GM20431 (cell line): Measurements from ENCODE around the gene CAMP.
"Not testable (repeated sequence)": the region's sequence is repeated elsewhere in the genome, so short reads cannot be mapped to it uniquely, and the experiment has no call there.

Experiments used
- in situ Hi-C: fragments of 300-500 bp; cut with MseI, MboI; formaldehyde crosslinking; loops from one replicate; pipeline ENCODE4 v1.15.0; 2020; ENCODE audit warnings: low sequenced_read_pairs; ENCODE audit not compliant: unreplicated experiment

Gene CAMP

GRCh38 chr3:48247401-48247811 is 24.1 kb downstream of the CAMP start:
- in situ Hi-C loops = no loop called here

- in situ Hi-C loops = no loop called here
Observed at GRCh38 chr3:48248095-48248850, 25.0 kb downstream of the CAMP start.

- in situ Hi-C loops = no loop called here
Observed at GRCh38 chr3:48256557-48256956, 33.3 kb downstream of the CAMP start.

GRCh38 chr3:48258530-48258929 is 35.2 kb downstream of the CAMP start:
- in situ Hi-C loops = no loop called here

GRCh38 chr3:48267782-48268181 is 44.5 kb downstream of the CAMP start:
- in situ Hi-C loops = no loop called here

- in situ Hi-C loops = no loop called here
Observed at GRCh38 chr3:48268381-48268935, 45.2 kb downstream of the CAMP start.

GRCh38 chr3:48268936-48269561 is 45.8 kb downstream of the CAMP start:
- in situ Hi-C loops = no loop called here

GRCh38 chr3:48269592-48269991 is 46.3 kb downstream of the CAMP start:
- in situ Hi-C loops = no loop called here

- in situ Hi-C loops = no loop called here
Observed at GRCh38 chr3:48270306-48270705, 47.0 kb downstream of the CAMP start.

GRCh38 chr3:48271223-48271622 is 47.9 kb downstream of the CAMP start:
- in situ Hi-C loops = not testable (repeated sequence)

GRCh38 chr3:48271763-48272498 is 48.6 kb downstream of the CAMP start:
- in situ Hi-C loops = no loop called here

GRCh38 chr3:48273594-48274211 is 50.4 kb downstream of the CAMP start:
- in situ Hi-C loops = no loop called here

- in situ Hi-C loops = no loop called here
Observed at GRCh38 chr3:48274452-48274851, 51.2 kb downstream of the CAMP start.
